Epithelial cell of esophagus (primary cell): ENCODE measurements around the gene CBLL2.

Source experiments
- DNase-seq: peaks from one replicate; pipeline ENCODE4 v3.0.0; 2010; ENCODE audit warnings: low read depth
- H3K4me3 ChIP-seq: 2 replicates; pipeline ENCODE4 v1.5.1; 2011; ENCODE audit warnings: mild to moderate bottlenecking, low read length, control low read depth
- TF ChIP-seq, protein P1 (sequence below): IDR thresholded peaks from 2 replicates; pipeline ENCODE4 v1.5.1; 2011; ENCODE audit warnings: low read depth, mild to moderate bottlenecking, low read length, control low read depth, inconsistent platforms; ENCODE audit not compliant: insufficient read depth; ENCODE audit errors: missing control alignments

The CBLL2 gene, protein sequence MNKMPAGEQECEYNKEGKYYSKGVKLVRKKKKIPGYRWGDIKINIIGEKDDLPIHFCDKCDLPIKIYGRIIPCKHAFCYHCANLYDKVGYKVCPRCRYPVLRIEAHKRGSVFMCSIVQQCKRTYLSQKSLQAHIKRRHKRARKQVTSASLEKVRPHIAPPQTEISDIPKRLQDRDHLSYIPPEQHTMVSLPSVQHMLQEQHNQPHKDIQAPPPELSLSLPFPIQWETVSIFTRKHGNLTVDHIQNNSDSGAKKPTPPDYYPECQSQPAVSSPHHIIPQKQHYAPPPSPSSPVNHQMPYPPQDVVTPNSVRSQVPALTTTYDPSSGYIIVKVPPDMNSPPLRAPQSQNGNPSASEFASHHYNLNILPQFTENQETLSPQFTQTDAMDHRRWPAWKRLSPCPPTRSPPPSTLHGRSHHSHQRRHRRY

DNA sequence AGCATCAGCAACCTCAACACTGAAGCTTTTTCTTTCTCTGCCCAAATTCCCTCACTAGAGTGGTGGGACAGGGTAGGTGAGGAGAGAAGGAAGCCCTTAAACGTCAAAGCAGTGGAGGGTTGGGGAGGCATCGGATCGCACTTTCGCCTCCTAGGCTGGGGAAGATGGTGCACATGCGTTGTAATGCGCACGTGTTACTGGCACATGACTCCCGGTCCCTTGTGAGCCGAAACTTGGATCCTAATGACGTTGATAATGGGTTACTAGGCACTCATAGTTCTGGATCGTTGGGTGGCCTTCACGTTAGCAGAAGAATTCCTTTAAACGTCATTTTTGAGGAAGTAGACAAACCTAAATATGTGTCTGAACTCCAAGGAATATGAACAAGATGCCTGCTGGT, at the start of gene CBLL2:
CBLL2 (plus strand) TSS at position 301 of the 400 bp plus-strand sequence; CDS start at position 380, 79 bp downstream.
- TF ChIP-seq, protein P1, sequence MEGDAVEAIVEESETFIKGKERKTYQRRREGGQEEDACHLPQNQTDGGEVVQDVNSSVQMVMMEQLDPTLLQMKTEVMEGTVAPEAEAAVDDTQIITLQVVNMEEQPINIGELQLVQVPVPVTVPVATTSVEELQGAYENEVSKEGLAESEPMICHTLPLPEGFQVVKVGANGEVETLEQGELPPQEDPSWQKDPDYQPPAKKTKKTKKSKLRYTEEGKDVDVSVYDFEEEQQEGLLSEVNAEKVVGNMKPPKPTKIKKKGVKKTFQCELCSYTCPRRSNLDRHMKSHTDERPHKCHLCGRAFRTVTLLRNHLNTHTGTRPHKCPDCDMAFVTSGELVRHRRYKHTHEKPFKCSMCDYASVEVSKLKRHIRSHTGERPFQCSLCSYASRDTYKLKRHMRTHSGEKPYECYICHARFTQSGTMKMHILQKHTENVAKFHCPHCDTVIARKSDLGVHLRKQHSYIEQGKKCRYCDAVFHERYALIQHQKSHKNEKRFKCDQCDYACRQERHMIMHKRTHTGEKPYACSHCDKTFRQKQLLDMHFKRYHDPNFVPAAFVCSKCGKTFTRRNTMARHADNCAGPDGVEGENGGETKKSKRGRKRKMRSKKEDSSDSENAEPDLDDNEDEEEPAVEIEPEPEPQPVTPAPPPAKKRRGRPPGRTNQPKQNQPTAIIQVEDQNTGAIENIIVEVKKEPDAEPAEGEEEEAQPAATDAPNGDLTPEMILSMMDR, result no peak
- DNase-seq, result no peak
- no peak within 1 kb of the TSS for H3K4me3 ChIP-seq

DNA sequence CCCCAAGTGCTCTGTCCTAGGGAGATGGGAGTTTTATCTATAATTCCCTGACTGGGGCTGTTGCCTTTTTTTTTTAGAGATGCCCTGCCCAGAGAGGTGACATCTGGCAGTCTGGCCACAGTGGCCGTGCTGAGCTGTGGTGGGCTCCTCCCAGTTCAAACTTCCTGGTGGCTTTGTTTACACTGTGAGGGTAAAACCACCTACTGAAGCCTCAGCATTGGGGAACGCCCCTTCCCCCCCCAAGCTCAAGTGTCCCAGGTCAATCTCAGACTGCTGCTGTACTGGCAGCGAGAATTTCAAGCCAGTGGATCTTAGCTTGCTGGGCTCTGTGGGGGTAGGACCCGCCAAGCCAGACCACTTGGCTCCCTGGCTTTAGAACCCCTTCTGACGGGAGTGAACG, 38.3 kb upstream of the CBLL2 start:
- no peak for DNase-seq
- TF ChIP-seq, protein P1, result no peak
- H3K4me3 ChIP-seq, result no peak overlapping the region

DNA sequence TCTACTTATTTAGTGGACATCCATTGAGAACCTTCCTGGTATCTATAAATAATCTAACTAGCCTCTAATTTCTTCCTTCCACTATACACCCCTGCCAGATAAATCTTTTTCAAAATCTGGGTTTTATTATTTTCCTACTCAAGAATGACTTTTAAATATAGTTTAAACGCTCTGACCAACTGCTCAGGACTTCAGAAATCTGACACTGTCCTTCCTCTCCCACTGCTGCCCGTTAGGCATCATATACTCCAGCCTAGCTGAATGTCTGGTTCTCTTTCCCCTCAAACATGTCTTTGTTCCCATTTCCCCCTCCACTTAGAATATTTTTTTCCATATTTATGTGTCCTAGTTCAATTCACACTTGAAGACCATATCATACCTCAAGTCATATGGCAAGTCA, 35.2 kb upstream of the CBLL2 start:
- TF ChIP-seq, protein P1, result no peak
- H3K4me3 ChIP-seq, result no peak overlapping the region
- DNase-seq, result no peak

DNA sequence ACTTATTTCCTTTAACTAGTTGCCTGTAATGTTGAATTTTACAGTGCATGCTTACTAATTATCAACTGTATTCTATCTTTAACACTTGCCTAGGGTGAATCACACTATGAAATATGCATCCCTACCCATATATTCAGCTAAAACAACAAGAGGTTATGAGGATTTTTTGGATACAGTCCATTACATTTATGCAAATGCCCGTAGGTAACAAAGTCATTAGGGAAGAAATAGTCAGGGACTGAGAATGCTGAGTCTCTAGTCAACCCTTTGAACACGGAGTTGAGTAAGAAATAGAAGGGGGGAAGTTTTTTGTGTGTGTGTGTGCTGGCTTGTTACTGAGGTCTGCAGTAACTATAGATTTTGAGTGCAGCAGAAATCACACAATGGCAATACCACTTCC, 26.1 kb upstream of the CBLL2 start:
- H3K4me3 ChIP-seq, result no peak overlapping the region
- TF ChIP-seq, protein P1, result no peak
- peak; percentile 89 for DNase-seq

DNA sequence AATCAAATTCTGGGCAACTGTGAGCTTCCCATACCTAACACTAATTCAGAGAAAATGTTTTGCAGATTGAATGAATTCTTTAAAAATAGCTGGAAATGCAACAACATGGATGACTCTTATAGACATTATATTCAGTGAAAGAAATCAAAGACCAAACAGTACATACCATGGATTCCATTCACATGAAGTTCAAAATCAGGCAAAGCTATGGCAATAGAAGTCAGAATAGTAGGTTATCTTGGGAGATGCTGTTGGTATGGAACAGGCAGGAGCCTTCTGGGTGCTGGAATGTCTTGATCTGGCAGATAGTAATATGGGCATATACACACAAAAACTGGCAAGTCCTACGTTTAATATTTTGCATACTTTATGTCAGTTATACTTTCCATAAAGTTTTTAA, 25.5 kb upstream of the CBLL2 start:
- peak; percentile 27 for DNase-seq
- TF ChIP-seq, protein P1, result no peak
- H3K4me3 ChIP-seq, result no peak overlapping the region

DNA sequence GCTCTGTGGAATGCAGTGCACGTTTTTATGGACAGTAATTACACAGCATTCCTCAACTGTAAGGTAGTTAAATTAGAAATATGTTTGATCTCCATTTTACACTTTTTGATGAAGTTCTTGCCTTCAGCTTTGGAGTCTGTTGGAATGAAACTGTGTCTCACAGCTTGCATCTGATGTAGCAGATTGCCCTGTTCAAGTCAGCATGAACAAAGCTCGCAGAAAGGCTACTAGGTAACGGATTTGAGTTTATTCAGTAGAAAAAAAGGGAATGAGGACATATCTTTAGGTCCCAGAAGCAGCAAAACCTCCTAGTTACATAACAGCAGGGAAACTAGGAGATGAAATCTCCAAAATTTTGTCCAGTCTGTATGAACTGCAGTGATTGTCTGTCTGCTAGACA, 24.3 kb upstream of the CBLL2 start:
- DNase-seq, result no peak
- no peak overlapping the region for H3K4me3 ChIP-seq
- TF ChIP-seq, protein P1, result no peak

DNA sequence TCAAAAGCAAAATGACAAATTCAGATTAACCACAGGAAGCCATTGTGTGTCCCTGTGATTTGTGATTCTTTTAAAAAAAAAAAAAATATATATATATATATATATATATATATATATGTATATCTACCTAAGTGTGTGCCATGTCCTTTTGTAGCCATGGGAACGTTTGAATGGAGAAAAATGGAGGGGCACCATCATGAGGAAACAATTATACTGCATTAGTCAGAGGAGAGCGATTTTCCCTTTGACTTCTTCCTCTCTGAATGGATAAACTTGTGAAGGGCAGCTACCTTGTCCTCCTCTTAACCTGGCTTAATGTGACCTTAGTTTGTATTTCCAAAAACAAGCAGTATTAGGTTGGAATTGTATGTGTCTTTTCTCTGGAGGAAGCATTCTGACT, 23.3 kb upstream of the CBLL2 start:
- H3K4me3 ChIP-seq, result no peak overlapping the region
- no peak for DNase-seq
- TF ChIP-seq, protein P1, result no peak
